GM18873 (cell line): ENCODE measurements around the gene HJV.

ENCODE experiments used
- ATAC-seq: cut with Tn5 transposase; IDR thresholded peaks from one replicate; pipeline ENCODE4 v1.9.1; 2021; ENCODE audit warnings: mild to moderate bottlenecking, moderate library complexity, moderate number of reproducible peaks; ENCODE audit not compliant: unreplicated experiment, low FRiP score

The HJV gene

DNA sequence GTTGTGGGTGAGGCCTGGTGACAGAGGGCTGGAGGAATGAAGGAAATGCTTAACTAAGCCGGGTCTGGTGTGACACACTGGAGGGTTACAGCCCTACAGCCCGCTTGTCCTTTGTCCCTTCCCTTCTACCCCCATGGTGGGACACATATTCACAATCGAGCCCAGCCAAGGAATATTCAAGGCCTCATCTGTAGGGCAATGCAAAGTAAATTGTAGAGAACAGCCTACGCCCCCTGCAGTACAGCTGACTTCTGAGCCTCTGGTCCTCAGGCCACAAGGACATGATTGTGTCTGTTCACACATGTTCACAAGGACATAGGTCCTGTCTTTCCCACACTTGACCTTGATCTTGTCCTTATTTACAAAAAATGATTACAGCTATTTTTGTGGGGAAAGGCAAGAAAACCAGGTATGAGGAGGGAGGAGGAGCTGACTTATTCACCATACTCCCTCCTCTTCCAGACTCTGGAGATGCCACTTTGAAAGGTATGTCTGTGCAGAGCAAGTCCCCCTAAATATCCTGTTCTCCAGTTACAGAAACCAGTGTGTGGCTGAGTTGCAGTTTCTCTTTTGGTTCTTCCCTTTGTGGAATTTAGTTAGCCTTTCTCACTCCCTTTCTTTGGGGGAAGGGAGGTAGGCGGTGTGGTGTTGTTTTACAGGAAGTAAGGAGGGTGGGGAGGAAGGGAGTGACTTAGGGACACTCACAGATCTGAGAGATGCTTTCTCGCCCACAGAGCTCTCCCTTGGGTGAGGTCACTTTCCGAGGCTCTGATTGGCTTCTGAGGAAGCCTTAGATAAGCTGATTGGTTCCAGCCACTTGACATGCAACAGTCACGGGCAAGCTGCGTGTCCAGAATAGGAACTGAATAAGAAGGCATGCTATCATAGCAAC lies 42.4 kb downstream of the HJV start:
- ATAC-seq = peak; percentile 74

DNA sequence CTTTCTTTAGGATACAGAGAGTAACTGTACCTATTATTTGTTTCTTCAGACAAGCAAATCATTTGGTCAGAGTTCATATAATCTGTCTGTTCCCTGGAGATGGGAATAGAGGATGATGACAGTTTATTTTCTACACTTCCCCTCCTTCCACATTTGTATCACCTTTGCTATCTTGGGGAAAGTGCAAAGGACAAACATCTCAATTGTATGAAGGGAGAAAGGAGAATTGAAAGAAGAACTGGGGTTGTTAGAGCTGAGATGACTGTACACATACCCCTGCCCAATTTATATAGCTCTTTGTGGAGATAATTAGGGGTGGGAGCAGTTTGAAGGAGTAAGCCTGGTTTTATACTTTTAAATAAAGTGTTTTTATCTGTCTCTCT lies 43.1 kb downstream of the HJV start:
- no peak for ATAC-seq

DNA sequence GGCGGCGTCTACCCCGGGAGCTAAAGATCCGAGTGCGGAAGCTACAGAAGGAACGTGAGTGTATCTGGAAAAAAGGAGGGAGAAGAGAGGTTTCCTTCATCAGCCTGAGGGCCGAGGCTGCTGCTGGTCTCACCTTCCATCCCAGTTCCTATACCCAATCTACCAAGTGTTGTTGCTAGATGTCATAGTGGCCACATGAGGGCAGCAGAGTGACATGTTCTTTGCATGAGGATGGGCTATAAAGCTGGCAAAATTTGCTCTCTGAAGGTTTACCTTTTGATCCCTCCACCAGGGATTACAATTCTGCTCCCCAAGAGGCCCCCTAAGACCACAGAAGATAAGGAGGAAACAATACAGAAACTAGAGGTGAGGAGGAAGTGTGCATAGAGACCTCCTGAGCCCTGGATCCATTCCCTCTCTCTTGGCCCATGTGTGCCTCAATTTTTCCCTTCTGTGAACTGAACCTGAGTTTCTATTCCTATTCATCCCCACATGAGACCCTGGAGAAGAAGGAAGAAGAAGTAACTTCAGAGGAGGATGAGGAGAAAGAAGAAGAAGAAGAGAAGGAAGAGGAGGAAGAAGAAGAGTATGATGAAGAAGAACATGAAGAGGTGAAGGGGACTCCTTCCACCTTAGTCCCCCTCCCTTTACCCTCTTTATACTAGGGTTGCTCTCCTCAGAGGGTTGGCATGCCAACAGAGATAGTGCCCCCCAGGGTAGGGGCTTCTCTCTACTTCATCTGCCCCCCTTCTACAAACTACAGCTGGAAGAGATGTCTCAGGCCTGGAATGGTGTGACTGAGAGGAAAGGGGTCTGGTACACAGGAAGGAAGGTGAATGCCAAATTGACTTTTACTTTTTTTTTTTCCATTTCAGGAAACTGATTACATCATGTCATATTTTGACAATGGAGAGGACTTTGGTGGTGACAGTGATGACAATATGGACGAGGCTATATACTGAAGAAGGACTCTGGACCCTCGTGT lies 43.8 kb downstream of the HJV start:
- ATAC-seq = peak; percentile 35

DNA sequence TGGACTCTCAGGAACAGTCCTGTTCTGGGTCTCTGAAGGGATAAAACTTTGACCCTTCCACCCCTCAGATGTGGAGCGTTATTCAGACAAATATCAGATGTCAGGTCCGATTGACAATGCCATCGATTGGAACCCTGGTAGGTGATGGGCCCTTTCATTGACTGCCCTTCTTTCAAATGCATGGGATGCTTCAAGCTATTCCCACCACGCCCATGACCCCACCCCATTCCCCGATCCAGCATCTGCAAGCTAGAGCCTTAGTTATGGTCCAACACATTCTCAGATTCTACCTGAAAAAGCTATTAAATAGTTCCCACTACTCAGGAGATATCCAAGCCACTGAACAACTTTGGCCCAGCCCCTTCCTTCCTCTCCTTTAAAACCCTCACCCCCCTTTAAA lies 44.5 kb downstream of the HJV start:
- ATAC-seq = no peak

DNA sequence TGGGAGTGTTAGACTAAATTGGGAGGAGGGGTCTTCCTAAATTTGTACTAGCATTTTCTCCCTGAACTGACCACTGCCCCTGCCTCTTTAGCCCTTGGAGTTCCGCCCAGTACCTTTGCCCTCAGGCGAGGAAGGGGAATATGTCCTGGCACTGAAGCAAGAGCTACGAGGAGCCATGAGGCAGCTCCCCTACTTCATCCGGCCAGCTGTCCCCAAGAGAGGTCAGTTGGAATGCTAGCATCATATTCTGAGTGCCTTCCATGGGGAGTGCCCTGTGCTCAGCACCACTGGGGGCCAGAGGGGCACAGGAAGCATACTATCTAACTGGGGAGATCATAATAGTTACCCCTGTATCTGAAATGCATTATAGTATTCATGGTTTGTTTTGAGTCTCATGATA lies 46.3 kb downstream of the HJV start:
- ATAC-seq = no peak

DNA sequence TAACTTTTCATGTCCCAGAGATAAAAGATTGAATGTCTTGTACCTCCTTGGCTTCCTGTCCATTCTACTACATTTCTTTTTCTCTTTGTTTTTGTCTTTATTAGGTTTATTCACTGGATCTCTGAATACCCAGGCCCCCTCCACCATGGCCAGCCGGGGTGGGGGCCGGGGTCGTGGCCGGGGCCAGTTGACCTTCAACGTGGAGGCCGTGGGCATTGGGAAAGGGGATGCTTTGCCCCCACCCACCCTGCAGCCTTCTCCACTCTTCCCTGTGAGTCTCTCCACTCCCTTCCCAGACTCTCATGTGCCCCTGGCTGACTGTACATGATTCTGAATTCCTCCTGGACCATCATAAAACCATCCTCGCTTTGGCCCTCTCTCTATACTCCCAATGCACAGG lies 46.8 kb downstream of the HJV start:
- no peak for ATAC-seq

DNA sequence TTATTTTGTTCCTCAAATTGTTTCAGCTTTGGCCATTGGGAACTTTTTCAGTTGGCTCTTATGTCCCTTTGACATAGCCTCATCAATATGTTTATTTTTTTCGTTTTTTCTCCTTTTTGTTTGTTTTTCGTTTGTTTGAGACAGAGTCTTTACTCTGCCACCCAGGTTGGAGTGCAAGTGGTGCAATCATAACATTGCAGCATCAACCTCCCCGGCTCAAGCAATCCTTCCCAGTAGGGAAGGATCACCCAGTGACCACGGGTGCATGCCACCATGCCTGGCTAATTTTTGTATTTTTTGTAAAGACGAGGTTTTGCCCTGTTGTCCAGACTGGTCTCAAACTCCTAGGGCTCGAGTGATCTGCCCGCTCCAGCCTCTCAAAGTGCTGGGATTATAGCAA lies 49.0 kb downstream of the HJV start:
- ATAC-seq = no peak
